ENCODE data around the gene EVPL. TPM values are rescaled to one million over a fixed set of nuclear protein-coding genes. Genes with fewer than 3 reads are reported as not detected.
"Not testable (repeated sequence)": the region's sequence is repeated elsewhere in the genome, so short reads cannot be mapped to it uniquely, and the experiment has no call there.

EVPL gene
- total RNA-seq, 2 donors from 2014 or later, result 4.9 to 13.0 TPM

DNA sequence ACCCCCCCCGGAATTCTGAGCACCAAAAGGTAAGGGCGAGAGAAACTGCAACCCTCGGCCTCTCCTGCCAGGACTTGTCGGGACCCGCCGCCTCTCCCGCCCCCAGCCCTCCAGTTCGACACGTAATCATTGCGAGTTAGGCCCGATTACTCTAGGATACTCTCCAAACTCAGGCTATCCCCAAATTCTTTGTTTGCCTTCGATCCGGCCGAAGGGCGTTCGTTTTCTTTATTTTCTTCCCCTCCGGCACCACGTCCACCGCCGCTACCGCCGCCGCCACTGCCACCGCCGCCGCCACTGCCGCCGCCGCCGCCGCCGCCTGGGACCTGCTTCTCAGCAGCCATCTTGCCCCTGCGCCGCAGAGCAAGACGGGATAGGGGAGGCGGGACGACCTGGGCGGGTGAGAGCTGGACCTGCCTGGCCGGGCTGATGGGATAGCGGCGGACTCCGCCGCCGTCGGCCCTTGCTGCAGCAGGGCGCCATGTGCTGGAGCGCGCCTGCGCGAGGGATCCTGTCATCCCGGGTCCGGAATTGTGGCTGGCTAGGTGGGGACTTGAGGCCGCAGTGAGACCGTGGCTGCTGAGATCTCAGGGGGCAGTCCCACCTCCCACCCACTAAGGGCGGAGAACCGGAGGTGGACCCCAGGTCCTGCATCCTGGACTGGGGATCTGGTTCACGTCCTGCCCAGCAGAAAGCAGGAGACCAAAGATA, 45.2 kb upstream of the EVPL start, which contains the start of gene SRP68:
TSS of gene SRP68 (minus strand) at position 370 of the 711 bp plus-strand sequence. CDS start at position 344, 26 bp downstream.
- Histone ChIP-seq H3K36me3 (replicated peaks in 1 of 2; ENCODE audit: insufficient read depth in 1 of 2, low read depth in 2 of 2) (peaks cover 0 to 4% of the 10 kb centered on the region in 2 donors), H3K4me3 (peak within 1 kb of the TSS; percentile 62 to 81), H3K27ac (peak within 1 kb of the TSS; percentile 59 to 79 (median 68)), H3K4me1 (peaks cover 54% of the 10 kb centered on the region), H3K9me3 (no peaks in the 10 kb centered on the region), H3K27me3 (peaks cover 7 to 37% of the 10 kb centered on the region in 2 donors)
- peak; percentile 73 to 87 (median 86) for TF ChIP-seq POLR2A (IDR thresholded peaks at IDR 0.05)
- TF ChIP-seq, protein P1, sequence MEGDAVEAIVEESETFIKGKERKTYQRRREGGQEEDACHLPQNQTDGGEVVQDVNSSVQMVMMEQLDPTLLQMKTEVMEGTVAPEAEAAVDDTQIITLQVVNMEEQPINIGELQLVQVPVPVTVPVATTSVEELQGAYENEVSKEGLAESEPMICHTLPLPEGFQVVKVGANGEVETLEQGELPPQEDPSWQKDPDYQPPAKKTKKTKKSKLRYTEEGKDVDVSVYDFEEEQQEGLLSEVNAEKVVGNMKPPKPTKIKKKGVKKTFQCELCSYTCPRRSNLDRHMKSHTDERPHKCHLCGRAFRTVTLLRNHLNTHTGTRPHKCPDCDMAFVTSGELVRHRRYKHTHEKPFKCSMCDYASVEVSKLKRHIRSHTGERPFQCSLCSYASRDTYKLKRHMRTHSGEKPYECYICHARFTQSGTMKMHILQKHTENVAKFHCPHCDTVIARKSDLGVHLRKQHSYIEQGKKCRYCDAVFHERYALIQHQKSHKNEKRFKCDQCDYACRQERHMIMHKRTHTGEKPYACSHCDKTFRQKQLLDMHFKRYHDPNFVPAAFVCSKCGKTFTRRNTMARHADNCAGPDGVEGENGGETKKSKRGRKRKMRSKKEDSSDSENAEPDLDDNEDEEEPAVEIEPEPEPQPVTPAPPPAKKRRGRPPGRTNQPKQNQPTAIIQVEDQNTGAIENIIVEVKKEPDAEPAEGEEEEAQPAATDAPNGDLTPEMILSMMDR (IDR thresholded peaks at IDR 0.05), result peak in 1 of 7 experiments; percentile 28
- WGBS, 2 donors, result 0% methylated on average over 20 to 54 of the region's 57 CpGs
- peak; percentile 90 to 97 (median 94) for DNase-seq
- intact Hi-C loops (cut with DNase I), result no loop called here
- ATAC-seq, result peak; percentile 99

DNA sequence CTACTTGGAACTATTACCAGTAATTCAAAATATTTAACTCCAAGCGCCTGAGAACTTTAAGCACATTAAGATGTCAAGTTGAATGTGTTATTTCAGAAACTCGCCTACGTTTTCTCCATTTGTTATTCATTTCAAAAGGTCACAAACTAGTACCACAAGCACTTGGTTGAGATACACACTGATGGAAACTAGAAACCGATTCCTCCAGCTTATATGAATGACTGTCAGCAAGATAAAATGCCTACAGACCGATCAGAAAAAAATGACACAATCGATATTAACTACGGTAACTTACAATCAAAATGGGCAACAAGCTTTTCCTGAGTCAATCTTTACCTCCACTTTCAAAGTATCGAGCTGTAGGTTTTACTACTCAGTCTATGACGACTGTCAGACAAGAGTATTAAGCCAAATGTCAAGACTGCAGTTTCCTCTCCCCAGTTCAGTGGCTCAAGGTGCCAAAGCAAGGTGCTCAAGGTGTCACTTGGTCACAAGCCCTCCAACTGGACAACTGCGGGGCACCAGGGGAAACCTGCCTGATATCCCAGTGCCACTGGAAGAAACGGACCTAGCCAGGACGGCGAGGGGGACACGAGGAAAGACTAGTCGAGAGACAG, 44.5 kb upstream of the EVPL start:
- ATAC-seq (no peak), DNase-seq (no peak)
- Histone ChIP-seq H3K9me3 (no peaks in the 10 kb centered on the region), H3K36me3 (replicated peaks in 1 of 2; ENCODE audit: insufficient read depth in 1 of 2, low read depth in 2 of 2) (peaks cover 0 to 10% of the 10 kb centered on the region in 2 donors), H3K27me3 (peaks cover 4 to 31% of the 10 kb centered on the region in 2 donors), H3K27ac (peak overlapping the region; percentile 59 to 79 (median 68)), H3K4me3 (peak overlapping the region; percentile 62 to 81), H3K4me1 (peaks cover 47% of the 10 kb centered on the region)
- intact Hi-C loops (cut with DNase I), result no loop called here
- no peak for TF ChIP-seq POLR2A (IDR thresholded peaks at IDR 0.05)
- TF ChIP-seq, protein P1 (IDR thresholded peaks at IDR 0.05), result no peak
- WGBS, 2 donors, result 3 to 4% methylated on average over 10 to 15 of the region's 15 CpGs

DNA sequence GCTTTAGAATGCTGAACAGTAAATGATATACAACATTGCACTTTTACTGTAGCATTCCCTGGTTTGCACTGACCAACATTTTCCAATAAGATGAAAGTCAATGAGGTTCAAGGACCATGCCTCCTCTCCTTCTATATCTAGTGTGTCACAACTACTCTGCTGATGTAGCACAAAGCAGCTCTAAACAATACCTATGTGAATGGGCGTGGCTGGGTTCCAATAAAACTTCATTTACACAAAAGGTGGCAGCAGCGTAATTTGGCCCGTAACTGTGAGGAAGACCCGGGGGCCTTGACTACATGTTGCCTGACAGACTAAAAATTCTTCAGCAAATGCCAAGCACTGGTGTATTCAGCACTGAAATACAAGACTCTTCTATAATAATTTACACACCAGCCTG, 38.7 kb upstream of the EVPL start:
- Histone ChIP-seq H3K4me1 (peaks cover 13% of the 10 kb centered on the region), H3K9me3 (no peaks in the 10 kb centered on the region), H3K27me3 (no peaks in the 10 kb centered on the region), H3K4me3 (no peak overlapping the region), H3K36me3 (replicated peaks in 1 of 2; ENCODE audit: insufficient read depth in 1 of 2, low read depth in 2 of 2) (peaks cover 15 to 44% of the 10 kb centered on the region in 2 donors), H3K27ac (no peak overlapping the region)
- WGBS, 2 donors, result 66 to 80% methylated on average over 4 of the region's 4 CpGs
- ATAC-seq, result no peak
- intact Hi-C loops (cut with DNase I), result no loop called here
- DNase-seq, result no peak
- TF ChIP-seq, protein P1 (IDR thresholded peaks at IDR 0.05), result no peak
- no peak for TF ChIP-seq POLR2A (IDR thresholded peaks at IDR 0.05)

DNA sequence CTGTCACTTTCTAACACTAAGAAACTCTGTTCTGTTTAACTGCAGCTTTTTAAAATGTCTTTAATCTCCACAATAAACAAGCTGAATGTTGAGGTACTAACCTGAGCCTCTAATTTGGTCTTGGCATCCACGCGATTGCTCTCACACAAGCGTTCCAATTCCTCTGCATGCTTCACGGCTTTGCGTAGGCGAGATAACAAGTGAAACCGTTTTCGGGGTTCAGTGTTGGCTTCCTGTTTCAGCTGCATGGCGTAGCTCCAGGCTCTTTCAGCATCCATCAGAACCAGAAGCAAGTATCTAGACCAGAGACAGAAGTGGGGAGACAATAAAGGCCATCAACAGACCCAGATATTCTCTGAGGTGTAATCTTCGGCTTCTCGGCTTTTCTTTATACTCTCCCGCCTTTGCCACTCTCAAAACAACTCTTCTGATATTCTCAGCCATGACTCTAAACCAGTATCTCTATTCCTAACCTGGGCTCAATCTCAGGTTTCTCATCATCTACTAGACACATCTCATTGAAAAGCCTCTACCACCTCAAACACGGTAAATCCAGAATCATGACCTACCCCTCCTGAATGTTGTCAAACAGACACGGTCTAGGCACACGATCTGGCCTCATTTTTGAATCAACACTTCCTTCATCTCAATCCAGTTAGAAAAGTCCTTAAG, 36.9 kb upstream of the EVPL start:
- no peaks in the 10 kb centered on the region for H3K9me3 ChIP-seq
- no peaks in the 10 kb centered on the region for H3K4me1 ChIP-seq
- peaks cover 21 to 52% of the 10 kb centered on the region in 2 donors for H3K36me3 ChIP-seq (replicated peaks in 1 of 2; ENCODE audit: insufficient read depth in 1 of 2, low read depth in 2 of 2)
- 76 to 79% methylated on average over 15 of the region's 15 CpGs for WGBS, 2 donors
- no peak for TF ChIP-seq POLR2A (IDR thresholded peaks at IDR 0.05)
- no peak overlapping the region for H3K4me3 ChIP-seq
- no peaks in the 10 kb centered on the region for H3K27me3 ChIP-seq
- ATAC-seq, result no peak
- intact Hi-C loops (cut with DNase I), result no loop called here
- no peak for DNase-seq
- no peak overlapping the region for H3K27ac ChIP-seq

DNA sequence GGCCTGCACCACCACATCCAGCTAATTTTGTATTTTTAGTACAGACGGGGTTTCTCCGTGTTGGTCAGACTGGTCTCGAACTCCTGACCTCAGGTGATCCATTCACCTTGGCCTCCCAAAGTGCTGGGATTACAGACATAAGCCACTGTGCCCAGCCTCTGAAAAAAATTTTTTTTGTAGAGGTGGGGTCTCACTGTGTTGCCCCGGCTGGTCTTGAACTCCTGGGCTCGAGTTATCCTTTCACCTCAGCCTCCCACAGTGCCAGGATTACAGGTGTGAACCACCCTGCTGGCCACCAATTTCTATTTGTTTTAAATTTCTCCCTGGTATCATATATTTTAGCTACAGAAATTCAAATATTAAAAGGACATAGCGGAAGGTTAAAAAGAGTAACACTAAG, 31.2 kb upstream of the EVPL start:
- H3K9me3 ChIP-seq; H3K4me1 ChIP-seq; ATAC-seq; H3K27me3 ChIP-seq; H3K27ac ChIP-seq; DNase-seq; intact Hi-C loops (cut with DNase I); H3K4me3 ChIP-seq: not testable (repeated sequence)
- H3K36me3 ChIP-seq (replicated peaks in 1 of 2; ENCODE audit: insufficient read depth in 1 of 2, low read depth in 2 of 2), result peaks cover 26 to 51% of the 10 kb centered on the region in 2 donors
- WGBS, 2 donors, result 78 to 86% methylated on average over 6 of the region's 6 CpGs
